SU-DHL-6 (cell line): Measurements from ENCODE around the gene ZNF138.

Source experiments
- H2AFZ ChIP-seq: fragments of 200-600 bp; sonication (generic); 2 replicates; pipeline ENCODE4 v1.6.1; 2014; ENCODE audit warnings: low read depth, mild to moderate bottlenecking, moderate library complexity, mixed read lengths, antibody characterized with exemption, low read length; ENCODE audit not compliant: severe bottlenecking
- H3F3A ChIP-seq: fragments of 200-600 bp; shearing (Covaris generic); 2 replicates; pipeline ENCODE4 v1.6.0; 2016; ENCODE audit warnings: antibody characterized with exemption, mild to moderate bottlenecking; ENCODE audit not compliant: insufficient read depth
- H3K27ac ChIP-seq: fragments of 200-600 bp; sonication (generic); 2 replicates; pipeline ENCODE4 v1.5.1; 2016; ENCODE audit warnings: low read depth, mild to moderate bottlenecking, low read length, moderate library complexity, mixed read lengths
- H3K27me3 ChIP-seq: fragments of 200-600 bp; sonication (generic), shearing (Covaris generic); 2 replicates; pipeline ENCODE4 v1.6.0; 2014; ENCODE audit warnings: mild to moderate bottlenecking, low read length
- H3K36me3 ChIP-seq: fragments of 200-600 bp; sonication (generic); 2 replicates; pipeline ENCODE4 v1.6.1; 2014; ENCODE audit warnings: mild to moderate bottlenecking, low read length, mixed read lengths
- H3K4me2 ChIP-seq: fragments of 300-600, 200-600 bp; shearing (Covaris generic), sonication (generic); 2 replicates; pipeline ENCODE4 v1.6.0; 2014; ENCODE audit warnings: low read length, low read depth, mild to moderate bottlenecking; ENCODE audit not compliant: poor library complexity, severe bottlenecking
- H3K4me3 ChIP-seq: fragments of 200-600 bp; sonication (generic); 2 replicates; pipeline ENCODE4 v1.5.1; 2014; ENCODE audit warnings: antibody characterized with exemption, low read length, mild to moderate bottlenecking, mixed read lengths; ENCODE audit not compliant: insufficient read depth, poor library complexity, severe bottlenecking
- H3K79me2 ChIP-seq: fragments of 200-600 bp; sonication (generic); 2 replicates; pipeline ENCODE4 v1.6.1; 2014; ENCODE audit warnings: mild to moderate bottlenecking, low read length, moderate library complexity; ENCODE audit not compliant: insufficient read depth
- H3K9ac ChIP-seq: fragments of 200-600 bp; sonication (generic); 2 replicates; pipeline ENCODE4 v1.7.0; 2014; ENCODE audit warnings: mild to moderate bottlenecking, low read length
- H3K9me2 ChIP-seq: fragments of 200-600 bp; sonication (generic); replicated peaks from 2 replicates; pipeline ENCODE4 v1.6.1; 2014; ENCODE audit warnings: low read length; ENCODE audit not compliant: insufficient read depth
- H3K9me3 ChIP-seq: fragments of 200-600 bp; sonication (generic); 2 replicates; pipeline ENCODE4 v1.6.1; 2014; ENCODE audit warnings: low read length, mixed read lengths; ENCODE audit not compliant: insufficient read depth
- H4K20me1 ChIP-seq: fragments of 200-600 bp; sonication (generic); 2 replicates; pipeline ENCODE4 v1.6.1; 2014; ENCODE audit warnings: low read depth, mild to moderate bottlenecking, antibody characterized with exemption, low read length, moderate library complexity, mixed read lengths
- EZH2phosphoT487 ChIP-seq: fragments of 200-600 bp; sonication (generic), shearing (Covaris generic); conservative IDR thresholded peaks from 2 replicates; pipeline ENCODE4 v1.6.1; 2018; ENCODE audit warnings: mild to moderate bottlenecking, antibody characterized with exemption, low read length, moderate library complexity, mixed read lengths
- TF ChIP-seq, protein P1 (sequence below): fragments of 200-600 bp; sonication (generic); IDR thresholded peaks from one replicate; pipeline ENCODE4 v1.5.1; 2017; ENCODE audit warnings: antibody characterized with exemption, mild to moderate bottlenecking, low read length, moderate library complexity; ENCODE audit not compliant: insufficient read depth, poor library complexity, severe bottlenecking

Gene ZNF138

DNA sequence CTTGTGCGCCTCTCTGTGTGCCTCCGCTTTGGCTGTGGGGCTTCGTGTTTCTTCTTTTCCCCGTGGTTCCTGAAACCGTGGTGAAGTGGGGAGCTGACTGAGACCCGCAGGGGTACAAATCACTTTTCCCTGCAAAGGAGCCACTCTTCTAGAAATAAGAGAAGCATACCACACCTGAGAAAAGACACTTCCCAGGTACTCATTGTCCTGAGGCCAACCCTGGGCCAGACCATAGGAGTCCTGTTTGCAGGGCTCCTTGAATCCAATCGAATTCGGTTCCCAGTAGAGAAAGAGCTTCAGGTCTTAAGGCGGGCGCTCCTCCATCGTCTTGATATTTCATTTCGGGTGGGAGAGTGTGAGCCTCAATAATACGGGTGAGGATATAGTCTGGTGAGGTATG lies 76.4 kb downstream of the ZNF138 start:
- Histone ChIP-seq H3K9ac (no peak overlapping the region), H3K27ac (no peak overlapping the region), H4K20me1 (no peaks in the 10 kb centered on the region), H3K79me2 (no peaks in the 10 kb centered on the region), H3K9me2 (no peaks in the 10 kb centered on the region), H3K36me3 (no peaks in the 10 kb centered on the region), H3K4me2 (no peak overlapping the region), H3K4me3 (no peak overlapping the region), H3F3A (no peaks in the 10 kb centered on the region), H3K27me3 (no peaks in the 10 kb centered on the region), H3K9me3 (no peaks in the 10 kb centered on the region), H2AFZ (no peak overlapping the region)
- no peak for TF ChIP-seq EZH2phosphoT487
- TF ChIP-seq, protein P1, sequence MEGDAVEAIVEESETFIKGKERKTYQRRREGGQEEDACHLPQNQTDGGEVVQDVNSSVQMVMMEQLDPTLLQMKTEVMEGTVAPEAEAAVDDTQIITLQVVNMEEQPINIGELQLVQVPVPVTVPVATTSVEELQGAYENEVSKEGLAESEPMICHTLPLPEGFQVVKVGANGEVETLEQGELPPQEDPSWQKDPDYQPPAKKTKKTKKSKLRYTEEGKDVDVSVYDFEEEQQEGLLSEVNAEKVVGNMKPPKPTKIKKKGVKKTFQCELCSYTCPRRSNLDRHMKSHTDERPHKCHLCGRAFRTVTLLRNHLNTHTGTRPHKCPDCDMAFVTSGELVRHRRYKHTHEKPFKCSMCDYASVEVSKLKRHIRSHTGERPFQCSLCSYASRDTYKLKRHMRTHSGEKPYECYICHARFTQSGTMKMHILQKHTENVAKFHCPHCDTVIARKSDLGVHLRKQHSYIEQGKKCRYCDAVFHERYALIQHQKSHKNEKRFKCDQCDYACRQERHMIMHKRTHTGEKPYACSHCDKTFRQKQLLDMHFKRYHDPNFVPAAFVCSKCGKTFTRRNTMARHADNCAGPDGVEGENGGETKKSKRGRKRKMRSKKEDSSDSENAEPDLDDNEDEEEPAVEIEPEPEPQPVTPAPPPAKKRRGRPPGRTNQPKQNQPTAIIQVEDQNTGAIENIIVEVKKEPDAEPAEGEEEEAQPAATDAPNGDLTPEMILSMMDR = no peak

DNA sequence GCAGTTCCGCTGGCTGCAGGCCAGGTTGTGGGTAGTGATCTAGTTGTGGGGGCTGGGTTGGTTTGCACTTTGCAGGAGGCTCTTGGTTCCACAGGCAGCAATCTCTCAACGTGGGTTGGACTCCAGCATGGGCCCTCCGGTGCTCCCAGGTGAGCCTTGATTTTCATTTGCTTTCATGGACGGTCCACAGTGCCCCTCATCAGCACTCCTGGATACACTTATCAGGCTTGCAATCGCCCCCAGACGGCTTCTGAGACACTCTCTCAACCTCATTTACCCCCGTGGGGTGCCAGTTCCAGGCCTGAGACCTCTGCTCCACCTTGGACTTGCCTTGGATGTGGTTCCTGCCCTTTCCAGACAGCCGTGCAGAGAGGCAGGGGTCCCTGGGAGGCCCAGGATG lies 77.5 kb downstream of the ZNF138 start:
- Histone ChIP-seq H3K27me3 (no peaks in the 10 kb centered on the region), H3K9me2 (no peaks in the 10 kb centered on the region)

DNA sequence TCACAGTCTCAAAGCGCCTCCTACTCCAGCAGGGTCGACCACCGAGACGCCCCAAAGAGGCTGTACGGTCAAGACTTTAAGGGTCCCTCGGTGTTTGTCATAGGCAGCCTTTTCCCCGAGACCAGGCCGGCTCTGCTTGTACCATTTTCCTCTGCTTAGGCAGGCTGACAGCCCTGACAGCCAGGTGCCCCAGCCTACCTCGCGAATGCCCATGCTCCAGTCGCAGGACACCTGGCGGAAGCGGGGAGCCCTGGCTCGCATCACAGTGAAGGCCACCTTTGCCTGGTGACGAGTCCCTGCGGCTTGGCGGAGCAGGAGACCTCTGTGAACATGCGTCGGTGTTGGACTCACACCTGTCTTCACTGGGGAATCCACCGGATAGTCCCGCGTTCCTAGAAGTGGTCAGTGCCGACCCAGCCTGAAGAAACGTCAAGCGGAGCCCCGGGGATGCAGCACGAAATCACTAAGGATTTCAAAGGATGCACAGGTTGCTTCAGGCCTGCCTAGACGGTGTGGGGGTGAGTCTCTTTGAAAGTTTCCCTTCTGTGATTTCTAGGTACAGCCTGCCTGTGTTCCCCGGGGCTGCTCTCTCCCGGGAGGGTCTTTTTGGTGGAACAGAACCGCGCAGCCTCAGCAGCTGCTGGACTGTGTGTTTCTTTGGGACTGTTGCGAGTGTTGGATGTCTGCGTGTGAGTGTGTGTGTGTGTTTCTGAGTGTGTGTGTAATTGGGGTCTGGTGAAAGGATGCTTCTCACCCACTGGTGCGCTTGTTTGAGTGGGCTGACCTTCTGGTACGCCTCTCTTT lies 78.3 kb downstream of the ZNF138 start:
- H3K4me2 ChIP-seq = no peak overlapping the region
- no peak overlapping the region for H2AFZ ChIP-seq
- no peak overlapping the region for H3K27ac ChIP-seq
- H3K9ac ChIP-seq = no peak overlapping the region
- no peaks in the 10 kb centered on the region for H3K36me3 ChIP-seq
- no peaks in the 10 kb centered on the region for H4K20me1 ChIP-seq
- no peaks in the 10 kb centered on the region for H3F3A ChIP-seq
- no peaks in the 10 kb centered on the region for H3K79me2 ChIP-seq
- no peaks in the 10 kb centered on the region for H3K27me3 ChIP-seq
- no peak for TF ChIP-seq EZH2phosphoT487
- TF ChIP-seq, protein P1 = no peak
- H3K9me3 ChIP-seq = no peaks in the 10 kb centered on the region
- no peaks in the 10 kb centered on the region for H3K9me2 ChIP-seq
- no peak overlapping the region for H3K4me3 ChIP-seq

More for the DNA sequence above, 77.5 kb downstream of the ZNF138 start:
- Histone ChIP-seq H3K4me2 (no peak overlapping the region), H4K20me1 (no peaks in the 10 kb centered on the region), H3K4me3 (no peak overlapping the region), H3K9me3 (no peaks in the 10 kb centered on the region), H3K79me2 (no peaks in the 10 kb centered on the region), H2AFZ (no peak overlapping the region), H3F3A (no peaks in the 10 kb centered on the region), H3K9ac (no peak overlapping the region), H3K36me3 (no peaks in the 10 kb centered on the region), H3K27ac (no peak overlapping the region)
- no peak for TF ChIP-seq EZH2phosphoT487
- TF ChIP-seq, protein P1 = no peak
